WTC11 (cell line): ENCODE data around the gene TYW1B.
"Not testable (repeated sequence)": the region's sequence is repeated elsewhere in the genome, so short reads cannot be mapped to it uniquely, and the experiment has no call there.

ENCODE experiments used
- ARID4B ChIP-seq: sonication (generic); formaldehyde crosslinking; IDR thresholded peaks from 2 replicates; pipeline ENCODE4 v1.8.0; 2023; ENCODE audit warnings: missing genetic modification reagents, mild to moderate bottlenecking, borderline replicate concordance
- ATF2 ChIP-seq: sonication (generic); formaldehyde crosslinking; IDR thresholded peaks from 2 replicates; pipeline ENCODE4 v1.8.1; 2022; ENCODE audit warnings: low read depth, missing genetic modification reagents, borderline replicate concordance
- ESRRA ChIP-seq: sonication (generic); formaldehyde crosslinking; IDR thresholded peaks from 2 replicates; pipeline ENCODE4 v1.8.1; 2022; ENCODE audit warnings: mild to moderate bottlenecking, missing genetic modification reagents, borderline replicate concordance
- MLX ChIP-seq: sonication (generic); formaldehyde crosslinking; IDR thresholded peaks from 2 replicates; pipeline ENCODE4 v1.8.1; 2023; ENCODE audit warnings: mild to moderate bottlenecking, missing genetic modification reagents, moderate library complexity
- ZNF263 ChIP-seq: sonication (generic); formaldehyde crosslinking; IDR thresholded peaks from 2 replicates; pipeline ENCODE4 v1.8.1; 2022; ENCODE audit warnings: low read depth, mild to moderate bottlenecking, moderate library complexity, missing genetic modification reagents
- TF ChIP-seq, protein P1 (sequence below): fragments of 200-600 bp; IDR thresholded peaks from 2 replicates; pipeline ENCODE4 v1.8.0; 2022; ENCODE audit warnings: antibody characterized with exemption
- TF ChIP-seq, protein P2 (sequence below): sonication (generic); formaldehyde crosslinking; IDR thresholded peaks from 2 replicates; pipeline ENCODE4 v1.8.0; 2022; ENCODE audit warnings: missing genetic modification reagents
- TF ChIP-seq, protein P3 (sequence below): sonication (generic); formaldehyde crosslinking; IDR thresholded peaks from 2 replicates; pipeline ENCODE4 v1.8.0; 2022; ENCODE audit warnings: mild to moderate bottlenecking, missing genetic modification reagents

DNA sequence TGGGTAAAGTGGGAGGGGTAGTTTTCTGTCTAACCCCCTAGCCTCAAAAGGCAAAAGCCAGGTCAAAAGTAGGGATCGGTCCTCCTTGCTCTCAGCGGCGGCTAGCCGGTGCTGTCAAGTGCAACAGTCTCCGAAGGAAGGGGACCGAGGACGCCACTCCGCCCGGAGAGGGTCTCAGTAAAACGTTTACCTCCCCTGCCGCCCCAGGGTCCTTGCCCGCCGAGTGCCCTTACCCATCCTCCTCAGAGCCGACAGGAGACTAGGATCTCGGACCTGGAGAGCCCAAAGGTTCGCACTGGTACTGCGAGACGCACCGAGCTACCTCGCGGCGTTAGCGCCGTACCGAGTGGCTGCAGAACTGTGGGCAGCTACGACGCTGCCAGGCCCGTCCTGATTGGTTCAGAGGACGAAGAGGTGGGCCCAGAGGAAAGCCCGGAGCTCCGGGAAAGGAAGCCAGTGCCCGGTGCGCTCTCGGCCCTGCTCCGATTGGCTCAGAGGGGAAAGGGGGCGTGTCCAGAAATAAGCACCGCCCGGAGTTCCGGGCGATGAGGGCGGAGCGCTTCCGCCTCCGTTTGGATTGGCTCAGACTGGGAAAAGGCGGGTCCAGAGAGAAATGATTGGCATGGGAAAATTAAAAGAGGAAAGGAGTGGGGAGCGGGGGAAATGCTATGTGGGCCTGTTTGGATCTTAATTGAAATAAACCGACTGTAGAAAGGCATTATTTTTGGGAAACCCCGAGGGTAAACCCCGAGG lies at the start of gene TYW1B:
- TF ChIP-seq, protein P1, sequence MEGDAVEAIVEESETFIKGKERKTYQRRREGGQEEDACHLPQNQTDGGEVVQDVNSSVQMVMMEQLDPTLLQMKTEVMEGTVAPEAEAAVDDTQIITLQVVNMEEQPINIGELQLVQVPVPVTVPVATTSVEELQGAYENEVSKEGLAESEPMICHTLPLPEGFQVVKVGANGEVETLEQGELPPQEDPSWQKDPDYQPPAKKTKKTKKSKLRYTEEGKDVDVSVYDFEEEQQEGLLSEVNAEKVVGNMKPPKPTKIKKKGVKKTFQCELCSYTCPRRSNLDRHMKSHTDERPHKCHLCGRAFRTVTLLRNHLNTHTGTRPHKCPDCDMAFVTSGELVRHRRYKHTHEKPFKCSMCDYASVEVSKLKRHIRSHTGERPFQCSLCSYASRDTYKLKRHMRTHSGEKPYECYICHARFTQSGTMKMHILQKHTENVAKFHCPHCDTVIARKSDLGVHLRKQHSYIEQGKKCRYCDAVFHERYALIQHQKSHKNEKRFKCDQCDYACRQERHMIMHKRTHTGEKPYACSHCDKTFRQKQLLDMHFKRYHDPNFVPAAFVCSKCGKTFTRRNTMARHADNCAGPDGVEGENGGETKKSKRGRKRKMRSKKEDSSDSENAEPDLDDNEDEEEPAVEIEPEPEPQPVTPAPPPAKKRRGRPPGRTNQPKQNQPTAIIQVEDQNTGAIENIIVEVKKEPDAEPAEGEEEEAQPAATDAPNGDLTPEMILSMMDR = not testable (repeated sequence)
- not testable (repeated sequence) for TF ChIP-seq ZNF263; ESRRA (CRISPR knock-in tag); MLX; ATF2 (CRISPR knock-in tag)
- TF ChIP-seq ARID4B (CRISPR knock-in tag) = peak; percentile 91; the same call in 1 of the 2 replicates
- TF ChIP-seq, protein P2, sequence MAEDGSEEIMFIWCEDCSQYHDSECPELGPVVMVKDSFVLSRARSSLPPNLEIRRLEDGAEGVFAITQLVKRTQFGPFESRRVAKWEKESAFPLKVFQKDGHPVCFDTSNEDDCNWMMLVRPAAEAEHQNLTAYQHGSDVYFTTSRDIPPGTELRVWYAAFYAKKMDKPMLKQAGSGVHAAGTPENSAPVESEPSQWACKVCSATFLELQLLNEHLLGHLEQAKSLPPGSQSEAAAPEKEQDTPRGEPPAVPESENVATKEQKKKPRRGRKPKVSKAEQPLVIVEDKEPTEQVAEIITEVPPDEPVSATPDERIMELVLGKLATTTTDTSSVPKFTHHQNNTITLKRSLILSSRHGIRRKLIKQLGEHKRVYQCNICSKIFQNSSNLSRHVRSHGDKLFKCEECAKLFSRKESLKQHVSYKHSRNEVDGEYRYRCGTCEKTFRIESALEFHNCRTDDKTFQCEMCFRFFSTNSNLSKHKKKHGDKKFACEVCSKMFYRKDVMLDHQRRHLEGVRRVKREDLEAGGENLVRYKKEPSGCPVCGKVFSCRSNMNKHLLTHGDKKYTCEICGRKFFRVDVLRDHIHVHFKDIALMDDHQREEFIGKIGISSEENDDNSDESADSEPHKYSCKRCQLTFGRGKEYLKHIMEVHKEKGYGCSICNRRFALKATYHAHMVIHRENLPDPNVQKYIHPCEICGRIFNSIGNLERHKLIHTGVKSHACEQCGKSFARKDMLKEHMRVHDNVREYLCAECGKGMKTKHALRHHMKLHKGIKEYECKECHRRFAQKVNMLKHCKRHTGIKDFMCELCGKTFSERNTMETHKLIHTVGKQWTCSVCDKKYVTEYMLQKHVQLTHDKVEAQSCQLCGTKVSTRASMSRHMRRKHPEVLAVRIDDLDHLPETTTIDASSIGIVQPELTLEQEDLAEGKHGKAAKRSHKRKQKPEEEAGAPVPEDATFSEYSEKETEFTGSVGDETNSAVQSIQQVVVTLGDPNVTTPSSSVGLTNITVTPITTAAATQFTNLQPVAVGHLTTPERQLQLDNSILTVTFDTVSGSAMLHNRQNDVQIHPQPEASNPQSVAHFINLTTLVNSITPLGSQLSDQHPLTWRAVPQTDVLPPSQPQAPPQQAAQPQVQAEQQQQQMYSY (CRISPR knock-in tag) = peak; percentile 83
- TF ChIP-seq, protein P3, sequence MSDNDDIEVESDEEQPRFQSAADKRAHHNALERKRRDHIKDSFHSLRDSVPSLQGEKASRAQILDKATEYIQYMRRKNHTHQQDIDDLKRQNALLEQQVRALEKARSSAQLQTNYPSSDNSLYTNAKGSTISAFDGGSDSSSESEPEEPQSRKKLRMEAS (CRISPR knock-in tag) = peak; percentile 89
